Activated CD4-positive, alpha-beta memory T cell treated with anti-CD3 and anti-CD28 coated beads, Interleukin-2, amount 10 ng/mL, durations not matched to agents 7 days and 5 days (primary cell): ENCODE measurements around the gene ELL3. TPM values are rescaled to one million over a fixed set of nuclear protein-coding genes. Genes with fewer than 3 reads are reported as not detected.
A peak's percentile ranks its signal among the peaks of the same experiment; 100 is the strongest.

Experiments
- CTCF ChIA-PET: fragments of 350-600 bp; sonication (Branson Sonifier 250); formaldehyde crosslinking; loops from one replicate; lab custom pipeline; 2021; ENCODE audit warnings: antibody characterized with exemption, inconsistent platforms; lab: Charles Lee
- POLR2A ChIA-PET: fragments of 350-600 bp; sonication (Branson Sonifier 250); formaldehyde crosslinking; loops from one replicate; lab custom pipeline; 2021; ENCODE audit warnings: antibody characterized with exemption; lab: Charles Lee
- DNase-seq: peaks from one replicate; pipeline ENCODE4 v3.0.0-alpha.2; 2020
- H3K27ac Mint-ChIP-seq: one replicate; pipeline ENCODE4 v1.8.0; 2021; ENCODE audit warnings: mild to moderate bottlenecking, mixed read lengths
- H3K27me3 Mint-ChIP-seq: one replicate; pipeline ENCODE4 v1.8.0; 2021; ENCODE audit warnings: mixed read lengths
- H3K36me3 Mint-ChIP-seq: one replicate; pipeline ENCODE4 v1.8.0; 2021; ENCODE audit warnings: low read depth, mixed read lengths
- H3K4me1 Mint-ChIP-seq: one replicate; pipeline ENCODE4 v1.8.0; 2021; ENCODE audit warnings: mixed read lengths
- H3K4me3 Mint-ChIP-seq: one replicate; pipeline ENCODE4 v1.8.0; 2021; ENCODE audit warnings: mild to moderate bottlenecking, mixed read lengths
- H3K9me3 Mint-ChIP-seq: one replicate; pipeline ENCODE4 v1.8.0; 2021; ENCODE audit warnings: mixed read lengths
- total RNA-seq, 2 experiments: library from RNA; stranded (reverse); gene quantifications; one replicate each; pipeline ENCODE4 v1.2.3, GENCODE V29; 2021

The ELL3 gene
- total RNA-seq, 2 experiments from 2014 or later, result 0.25 to 0.33 TPM

DNA sequence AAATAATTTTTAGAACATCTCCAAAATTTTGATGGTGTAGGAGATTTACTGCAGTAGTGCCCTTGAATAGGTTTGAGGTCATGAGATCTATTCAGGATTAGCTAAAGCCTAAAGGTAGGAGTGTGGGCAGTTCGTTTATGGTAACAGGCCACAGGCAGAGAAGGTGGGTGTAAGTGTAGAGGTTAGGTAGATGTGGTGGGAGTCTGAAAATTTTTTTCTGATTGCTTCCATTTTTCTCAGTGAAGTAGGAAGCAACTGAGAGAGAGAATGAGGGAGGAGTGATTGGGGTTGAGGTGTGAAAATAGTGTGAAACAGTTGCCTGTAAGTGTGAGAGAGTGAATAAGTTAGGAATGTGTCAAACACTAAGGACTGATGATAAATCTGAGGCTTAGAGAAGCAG is 2.2 kb upstream of the ELL3 start:
- no peak overlapping the region for H3K4me3 Mint-ChIP-seq
- H3K27ac Mint-ChIP-seq, result no peak overlapping the region
- POLR2A ChIA-PET, result interaction anchor here (1.4 to 5.0 kb wide), 2 partner anchors 13 to 25 kb away, joined by 4 to 45 read pairs; partner anchors contain the start of gene SERF2

DNA sequence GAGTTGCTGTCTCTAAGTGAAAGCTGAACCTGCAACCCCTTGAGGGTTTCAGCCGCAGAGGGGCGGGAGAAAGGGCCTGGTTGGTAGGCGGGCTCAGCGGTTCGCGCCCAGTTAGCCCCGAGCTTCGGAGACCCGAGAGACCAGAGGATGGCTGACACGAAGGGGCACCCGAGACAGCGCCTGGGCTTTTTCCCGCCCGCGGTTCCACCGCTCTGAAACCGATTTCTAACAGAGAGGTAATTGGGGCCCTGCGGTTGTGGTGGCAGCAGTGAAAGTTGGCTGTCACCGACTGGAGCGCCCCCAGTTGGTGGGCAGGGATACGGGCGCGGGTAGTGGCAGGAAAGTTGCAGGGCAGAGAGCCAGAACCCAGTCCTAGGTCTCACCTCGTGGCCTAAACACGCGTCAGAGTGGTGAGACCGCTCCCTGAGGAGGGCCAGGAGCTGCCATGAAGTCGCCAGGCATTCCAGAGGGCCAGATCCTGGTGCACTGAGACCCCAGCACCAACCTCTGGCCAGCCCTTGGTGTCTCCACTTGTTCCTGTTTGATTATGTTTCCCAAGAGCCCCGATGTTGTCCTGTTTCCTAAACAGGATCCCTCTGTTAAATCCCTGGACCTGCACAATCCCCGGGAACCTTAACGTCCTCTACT is 625 bp upstream of the ELL3 start:
- Mint-ChIP-seq H3K4me1 (peaks cover 16% of the 10 kb centered on the region), H3K27ac (peak overlapping the region; percentile 63), H3K36me3 (peaks cover 13% of the 10 kb centered on the region), H3K9me3 (no peaks in the 10 kb centered on the region), H3K27me3 (peaks cover 25% of the 10 kb centered on the region), H3K4me3 (peak overlapping the region; percentile 81)
- peak; percentile 81 for DNase-seq
- CTCF ChIA-PET, result interaction anchor here (0.6 to 1.8 kb wide), 15 partner anchors 9 to 530 kb away, joined by 3 to 10 read pairs (median 4); partner anchors contain the start of genes HYPK, MFAP1, SERF2 and SERINC4
- POLR2A ChIA-PET, result interaction anchor here (0.6 to 5.0 kb wide), 18 partner anchors 9 to 266 kb away, joined by 3 to 45 read pairs (median 5); partner anchors contain the start of genes HYPK, MFAP1, PDIA3 and SERF2

More for the DNA sequence above, 2.2 kb upstream of the ELL3 start:
- H3K4me1 Mint-ChIP-seq, result peaks cover 16% of the 10 kb centered on the region
- H3K36me3 Mint-ChIP-seq, result peaks cover 1% of the 10 kb centered on the region
- H3K27me3 Mint-ChIP-seq, result peaks cover 26% of the 10 kb centered on the region
- CTCF ChIA-PET, result interaction anchor here (1.2 kb wide), 1 partner anchor 10 kb away, joined by 5 read pairs; no protein-coding TSS in a partner anchor
- H3K9me3 Mint-ChIP-seq, result no peaks in the 10 kb centered on the region
- DNase-seq, result no peak

DNA sequence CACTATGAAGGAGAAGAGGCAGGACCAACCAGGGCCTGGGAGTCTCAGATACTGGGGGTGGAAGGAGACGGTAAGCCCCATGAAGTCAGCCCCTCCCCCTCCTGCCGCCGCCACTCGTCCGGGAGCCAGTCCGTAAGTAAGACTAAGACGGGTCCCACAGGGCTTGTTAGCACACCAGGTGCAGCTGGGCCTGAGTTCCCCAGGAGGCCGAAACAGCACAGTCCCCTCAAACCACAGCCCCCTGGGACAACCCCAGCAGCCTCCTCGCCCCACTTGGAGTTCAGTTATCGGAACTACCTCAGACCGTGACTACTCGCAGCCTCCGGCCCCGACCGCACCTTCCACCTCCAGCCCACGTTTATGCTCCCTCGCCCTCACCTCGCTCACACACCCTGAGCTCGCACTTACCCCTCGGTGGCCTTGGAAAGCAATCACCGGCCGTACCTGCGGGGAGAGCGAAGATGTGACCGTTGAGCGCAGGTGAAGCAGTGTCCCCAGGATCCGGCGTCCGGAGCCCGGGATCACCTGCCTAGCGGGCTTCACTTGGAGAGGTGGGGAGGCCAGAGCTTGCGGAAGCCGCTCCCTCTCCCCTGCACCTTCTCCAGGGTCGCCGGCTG is 557 bp downstream of the ELL3 start:
- H3K27ac Mint-ChIP-seq, result no peak overlapping the region
- peaks cover 20% of the 10 kb centered on the region for H3K27me3 Mint-ChIP-seq
- H3K4me1 Mint-ChIP-seq, result peaks cover 18% of the 10 kb centered on the region
- ChIA-PET CTCF (interaction anchor here (0.7 to 1.8 kb wide), 13 partner anchors 10 to 55 kb away, joined by 3 to 10 read pairs (median 4); partner anchors contain the start of genes HYPK, MFAP1, SERF2 and SERINC4), POLR2A (interaction anchor here (0.7 to 5.0 kb wide), 13 partner anchors 10 to 57 kb away, joined by 3 to 45 read pairs (median 5); partner anchors contain the start of genes HYPK, MFAP1, PDIA3 and SERF2)
- H3K9me3 Mint-ChIP-seq, result no peaks in the 10 kb centered on the region
- peaks cover 24% of the 10 kb centered on the region for H3K36me3 Mint-ChIP-seq
- peak overlapping the region; percentile 81 for H3K4me3 Mint-ChIP-seq
- DNase-seq, result no peak

DNA sequence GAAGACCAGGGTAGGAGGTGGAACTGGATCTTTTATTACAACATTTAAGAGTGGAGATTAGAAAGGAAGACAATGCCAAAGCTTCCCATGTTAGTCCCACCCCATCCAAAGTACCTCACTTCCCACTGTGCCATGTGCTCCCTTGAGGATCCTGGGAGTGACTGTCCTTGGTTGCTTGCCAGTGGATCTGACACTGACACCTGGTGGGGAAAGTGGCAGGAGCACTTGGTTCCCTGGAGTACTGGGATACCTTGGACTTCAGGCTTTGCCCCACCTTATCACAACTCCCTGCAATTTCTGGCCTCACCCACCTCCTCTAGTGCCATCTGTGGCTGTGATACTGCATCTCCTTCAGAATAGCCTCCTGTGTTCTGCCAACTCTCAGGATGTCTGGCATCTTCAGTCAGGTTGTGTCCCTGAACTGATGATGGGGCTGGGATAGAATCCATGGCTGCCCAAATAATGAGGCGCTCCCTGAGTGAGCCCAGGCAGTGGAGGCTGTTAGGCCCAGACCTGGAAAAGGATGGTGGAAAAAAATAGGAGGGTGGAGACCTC is 1.3 kb downstream of the ELL3 start:
- peaks cover 30% of the 10 kb centered on the region for H3K36me3 Mint-ChIP-seq
- H3K4me1 Mint-ChIP-seq, result peaks cover 18% of the 10 kb centered on the region
- CTCF ChIA-PET, result interaction anchor here (1.7 kb wide), 1 partner anchor 11 kb away, joined by 10 read pairs; no protein-coding TSS in a partner anchor
- no peak overlapping the region for H3K27ac Mint-ChIP-seq
- POLR2A ChIA-PET, result interaction anchor here (0.6 to 5.0 kb wide), 7 partner anchors 10 to 25 kb away, joined by 3 to 45 read pairs (median 5); partner anchors contain the start of genes HYPK, SERF2 and SERINC4
- H3K9me3 Mint-ChIP-seq, result no peaks in the 10 kb centered on the region
- DNase-seq, result no peak
- H3K27me3 Mint-ChIP-seq, result peaks cover 13% of the 10 kb centered on the region
- no peak overlapping the region for H3K4me3 Mint-ChIP-seq

DNA sequence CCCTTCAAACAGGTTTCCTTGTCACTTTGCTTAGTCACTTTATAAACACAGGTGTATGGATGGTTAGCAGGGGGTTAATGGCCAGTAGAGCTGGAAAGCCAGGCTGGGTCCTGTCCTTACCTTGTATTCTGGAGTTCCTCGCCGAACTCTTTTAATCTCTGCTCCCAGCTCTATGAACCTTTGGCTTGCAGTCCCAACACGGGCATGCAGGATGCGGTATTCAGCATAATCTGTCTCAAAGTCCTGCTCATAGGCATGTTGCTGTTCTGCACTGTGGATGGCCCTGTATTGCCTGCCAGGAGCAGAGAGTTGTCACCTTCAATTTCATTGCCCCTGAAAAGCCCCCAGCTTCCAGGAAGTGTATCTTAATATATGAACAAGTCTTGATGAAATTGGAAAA is 2.7 kb downstream of the ELL3 start:
- CTCF ChIA-PET, result interaction anchor here (0.6 kb wide), 1 partner anchor 12 kb away, joined by 3 read pairs; no protein-coding TSS in a partner anchor
- H3K36me3 Mint-ChIP-seq, result peaks cover 41% of the 10 kb centered on the region
- DNase-seq, result no peak
- H3K27me3 Mint-ChIP-seq, result peaks cover 7% of the 10 kb centered on the region
- POLR2A ChIA-PET, result interaction anchor here (0.5 to 1.5 kb wide), 5 partner anchors 18 to 44 kb away, joined by 3 to 4 read pairs (median 3); partner anchors contain the start of genes HYPK and SERF2
- H3K4me3 Mint-ChIP-seq, result no peak overlapping the region
- no peaks in the 10 kb centered on the region for H3K9me3 Mint-ChIP-seq
- no peak overlapping the region for H3K27ac Mint-ChIP-seq
- H3K4me1 Mint-ChIP-seq, result peaks cover 16% of the 10 kb centered on the region

DNA sequence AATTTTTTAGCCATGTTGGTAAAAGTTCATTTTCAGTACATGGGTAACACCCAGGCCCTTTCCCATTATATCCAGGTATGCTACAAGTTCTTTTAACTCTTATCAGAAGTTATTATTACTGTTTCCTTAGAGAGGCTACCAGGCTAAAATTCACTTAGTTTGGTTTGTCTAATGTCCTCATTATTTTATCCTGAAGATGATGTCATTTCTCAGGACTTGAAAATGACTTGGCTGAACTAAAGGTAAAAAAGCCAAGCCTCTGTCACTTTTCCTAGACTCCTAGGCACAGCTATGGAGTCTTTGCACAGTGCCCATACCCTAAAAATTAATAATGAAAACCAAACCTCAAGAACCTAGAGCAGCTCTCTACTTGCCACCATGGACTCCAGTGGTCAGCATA is 4.1 kb downstream of the ELL3 start:
- DNase-seq, result no peak
- Mint-ChIP-seq H3K9me3 (no peaks in the 10 kb centered on the region), H3K27ac (no peak overlapping the region), H3K27me3 (no peaks in the 10 kb centered on the region), H3K4me1 (peaks cover 10% of the 10 kb centered on the region), H3K4me3 (no peak overlapping the region), H3K36me3 (peaks cover 51% of the 10 kb centered on the region)
- ChIA-PET CTCF (no interaction called here), POLR2A (interaction anchor here (1.1 to 1.4 kb wide), 2 partner anchors 19 to 27 kb away, joined by 3 read pairs; partner anchors contain the start of gene SERF2)

DNA sequence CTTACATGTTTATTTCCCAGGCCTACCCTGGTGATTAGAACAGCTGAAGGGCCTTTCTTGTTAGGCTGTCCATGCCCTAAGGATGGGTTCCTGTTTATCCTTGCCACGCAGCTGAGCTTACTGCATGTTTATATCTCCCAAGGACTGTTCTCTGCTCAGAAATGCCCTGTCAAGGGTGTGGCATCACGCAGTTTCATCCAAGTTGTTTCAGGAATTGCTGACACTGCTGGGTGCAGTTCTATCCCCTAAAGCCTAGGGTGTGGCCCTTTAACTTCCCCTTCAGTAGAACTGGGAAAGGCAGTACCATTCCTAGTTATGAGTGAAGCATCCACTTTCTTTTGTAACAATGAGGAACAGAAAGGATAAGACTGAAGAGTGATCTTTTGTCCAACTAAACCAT is 5.0 kb downstream of the ELL3 start:
- POLR2A ChIA-PET, result interaction anchor here (1.1 to 1.4 kb wide), 2 partner anchors 18 to 26 kb away, joined by 3 to 4 read pairs; no protein-coding TSS in a partner anchor
- H3K27me3 Mint-ChIP-seq, result no peaks in the 10 kb centered on the region
- H3K4me3 Mint-ChIP-seq, result no peak overlapping the region
- H3K9me3 Mint-ChIP-seq, result no peaks in the 10 kb centered on the region
- peaks cover 53% of the 10 kb centered on the region for H3K36me3 Mint-ChIP-seq
- no peak overlapping the region for H3K27ac Mint-ChIP-seq
- no peak for DNase-seq
- CTCF ChIA-PET, result interaction anchor here (0.6 to 1.2 kb wide), 3 partner anchors 18 to 961 kb away, joined by 3 read pairs; no protein-coding TSS in a partner anchor
- peaks cover 3% of the 10 kb centered on the region for H3K4me1 Mint-ChIP-seq

DNA sequence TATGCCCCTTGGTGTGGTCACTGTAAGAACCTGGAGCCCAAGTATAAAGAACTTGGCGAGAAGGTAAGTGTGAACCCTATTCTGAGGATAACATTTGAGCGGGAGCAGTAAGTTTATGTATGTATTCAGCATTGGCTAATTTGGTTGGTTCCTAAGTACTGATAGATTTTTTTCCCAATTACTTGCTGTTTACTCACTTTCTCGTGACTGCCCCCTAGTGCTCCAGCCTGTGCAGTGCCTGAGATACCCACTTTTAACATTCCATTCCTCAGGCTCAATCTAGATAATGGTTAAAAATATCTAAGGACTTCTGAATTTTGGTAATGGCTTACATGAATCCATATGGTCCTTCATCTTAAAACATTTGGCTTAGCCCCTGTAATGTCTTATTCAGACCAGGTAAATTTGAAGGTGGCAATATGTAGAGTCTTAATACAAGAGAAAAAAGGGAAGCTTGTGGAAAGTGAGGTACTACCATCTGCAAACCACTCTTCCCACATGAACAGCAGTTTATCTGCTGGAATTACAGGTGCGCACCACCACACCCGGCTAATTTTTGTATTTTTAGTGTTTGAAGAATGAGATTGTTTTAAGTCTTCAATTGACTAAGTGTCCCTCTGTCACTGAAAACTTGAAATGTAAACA is 7.1 kb downstream of the ELL3 start:
- peak; percentile 59 for DNase-seq

DNA sequence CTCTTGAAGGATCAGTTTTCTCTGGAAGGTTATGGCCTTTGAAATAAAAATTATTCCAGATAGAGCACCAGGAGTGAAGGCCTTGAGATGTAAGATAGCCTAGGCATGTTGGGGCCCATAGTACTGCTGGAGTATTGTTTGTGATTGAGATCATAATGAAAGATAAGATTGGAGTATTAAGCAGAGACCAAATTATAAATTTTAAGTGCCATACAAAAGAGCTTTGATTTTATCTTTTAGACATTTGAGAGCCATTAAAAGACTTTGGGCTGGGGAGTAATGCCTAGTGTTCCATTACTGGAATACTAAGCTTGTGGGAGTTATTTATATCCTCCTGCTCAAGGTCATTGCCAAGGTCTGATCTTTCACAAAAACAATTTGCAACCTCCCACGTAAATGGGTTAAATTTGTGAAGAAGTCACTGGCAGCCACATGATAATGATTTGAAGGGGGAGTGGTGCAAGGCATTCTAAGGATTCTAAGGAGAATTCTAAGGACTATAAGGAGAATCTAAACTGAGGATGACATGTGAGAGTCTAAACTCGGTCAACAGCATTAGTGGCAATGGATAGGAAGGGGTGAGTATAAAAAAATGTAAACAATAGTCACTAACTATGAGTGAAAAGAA is 12.8 kb downstream of the ELL3 start:
- Mint-ChIP-seq H3K36me3 (peaks cover 65% of the 10 kb centered on the region), H3K4me1 (no peaks in the 10 kb centered on the region), H3K27me3 (no peaks in the 10 kb centered on the region), H3K9me3 (no peaks in the 10 kb centered on the region), H3K4me3 (no peak overlapping the region), H3K27ac (no peak overlapping the region)
- no peak for DNase-seq
- ChIA-PET CTCF (no interaction called here), POLR2A (interaction anchor here (1.6 kb wide), 1 partner anchor 13 kb away, joined by 7 read pairs; the partner anchor contains the start of gene ELL3)

More for the DNA sequence above, 7.1 kb downstream of the ELL3 start:
- Mint-ChIP-seq H3K36me3 (peaks cover 70% of the 10 kb centered on the region), H3K9me3 (no peaks in the 10 kb centered on the region), H3K27ac (no peak overlapping the region), H3K27me3 (no peaks in the 10 kb centered on the region), H3K4me1 (peaks cover 1% of the 10 kb centered on the region), H3K4me3 (no peak overlapping the region)
- CTCF ChIA-PET, result interaction anchor here (1.0 to 1.6 kb wide), 9 partner anchors 14 to 329 kb away, joined by 3 to 5 read pairs (median 4); partner anchors contain the start of genes HYPK and PDIA3
- POLR2A ChIA-PET, result interaction anchor here (0.8 kb wide), 1 partner anchor 23 kb away, joined by 3 read pairs; no protein-coding TSS in a partner anchor

DNA sequence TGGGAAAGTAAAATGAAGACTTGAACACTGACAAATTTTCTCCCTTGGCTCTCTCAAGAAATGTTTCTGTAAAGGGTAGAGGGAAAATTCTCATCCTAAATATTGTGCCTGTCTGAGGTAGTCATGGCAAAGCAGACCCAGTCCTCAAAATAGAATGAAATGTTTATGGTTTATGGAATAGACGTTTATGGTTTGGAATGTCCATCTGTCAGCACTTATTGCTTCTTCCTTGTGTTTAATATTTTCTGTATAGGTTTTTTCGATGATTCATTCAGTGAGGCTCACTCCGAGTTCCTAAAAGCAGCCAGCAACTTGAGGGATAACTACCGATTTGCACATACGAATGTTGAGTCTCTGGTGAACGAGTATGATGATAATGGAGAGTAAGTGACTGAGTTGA is 13.9 kb downstream of the ELL3 start:
- POLR2A ChIA-PET, result no interaction called here
- Mint-ChIP-seq H3K36me3 (peaks cover 62% of the 10 kb centered on the region), H3K9me3 (no peaks in the 10 kb centered on the region), H3K4me1 (no peaks in the 10 kb centered on the region), H3K4me3 (no peak overlapping the region), H3K27me3 (no peaks in the 10 kb centered on the region), H3K27ac (no peak overlapping the region)
- DNase-seq, result no peak
- CTCF ChIA-PET, result no interaction called here

DNA sequence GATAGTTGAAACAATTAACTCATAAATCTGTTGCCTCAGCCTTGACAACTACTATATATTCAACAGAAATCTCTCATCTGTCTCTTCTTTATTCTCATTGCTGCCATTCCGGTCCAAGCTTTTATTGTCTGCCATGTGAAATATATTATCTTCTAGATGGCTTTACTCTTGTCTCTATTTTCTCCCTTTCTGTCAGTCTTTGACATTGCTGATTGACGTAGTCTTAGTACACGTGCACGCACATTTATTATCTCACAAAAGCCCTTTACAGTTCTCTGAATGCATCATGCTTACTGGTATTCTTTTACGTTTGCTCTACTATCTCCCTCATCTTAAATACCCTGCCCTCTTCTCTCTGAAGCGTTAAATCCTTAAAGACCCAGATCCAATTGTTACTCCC is 24.9 kb downstream of the ELL3 start:
- no peak for DNase-seq
- peaks cover 40% of the 10 kb centered on the region for H3K4me1 Mint-ChIP-seq
- H3K4me3 Mint-ChIP-seq, result no peak overlapping the region
- CTCF ChIA-PET, result interaction anchor here (1.3 kb wide), 1 partner anchor 25 kb away, joined by 4 read pairs; the partner anchor contains the start of gene ELL3
- no peaks in the 10 kb centered on the region for H3K27me3 Mint-ChIP-seq
- peaks cover 54% of the 10 kb centered on the region for H3K36me3 Mint-ChIP-seq
- peak overlapping the region; percentile 4 for H3K27ac Mint-ChIP-seq
- H3K9me3 Mint-ChIP-seq, result no peaks in the 10 kb centered on the region
- POLR2A ChIA-PET, result no interaction called here
